Cardiac muscle cell (in vitro differentiated cells and primary cell): Measurements from ENCODE around the gene GMCL2. TPM values are rescaled to one million over a fixed set of nuclear protein-coding genes. Genes with fewer than 3 reads are reported as not detected.
A peak's percentile ranks its signal among the peaks of the same experiment; 100 is the strongest.

ENCODE experiments used
- DNase-seq, 2 donors: peaks; one replicate each; pipeline versions ENCODE4 v3.0.0 to v3.0.0-alpha.2; 2010 to 2017; ENCODE audit warnings: low read depth in 1 of 2, low spot score in 1 of 2
- H3K27ac ChIP-seq: fragments of 200-600 bp; sonication (generic); 2 replicates; pipeline ENCODE4 v1.5.1; 2016
- H3K27me3 ChIP-seq: fragments of 200-600 bp; sonication (generic); 2 replicates; pipeline ENCODE4 v1.6.0; 2016; ENCODE audit warnings: control low read depth
- H3K36me3 ChIP-seq: fragments of 200-600 bp; sonication (generic); 2 replicates; pipeline ENCODE4 v1.5.1; 2016; ENCODE audit warnings: control low read depth
- H3K4me1 ChIP-seq: fragments of 200-600 bp; sonication (generic); 2 replicates; pipeline ENCODE4 v1.8.1; 2017; ENCODE audit warnings: low read depth, mild to moderate bottlenecking, mixed run types
- H3K4me3 ChIP-seq: fragments of 200-600 bp; sonication (generic); 2 replicates; pipeline ENCODE4 v1.5.1; 2016; ENCODE audit warnings: mild to moderate bottlenecking
- H3K9me3 ChIP-seq: fragments of 200-600 bp; sonication (generic); 2 replicates; pipeline ENCODE4 v1.5.1; 2017; ENCODE audit warnings: low read depth, mild to moderate bottlenecking, control low read depth
- polyA plus RNA-seq: library from polyadenylated mRNA; unstranded; fragments of >200 nt; fragmentation: Nextera tagmentation; extraction: Ambion mirVana; gene quantifications from 2 replicates; pipeline ENCODE4 v1.2.1, GENCODE V29; 2016
- total RNA-seq: library from RNA; depleted of rRNA; stranded (reverse); fragments of >200 nt; gene quantifications from 2 replicates; pipeline ENCODE4 v1.2.3, GENCODE V29; 2016
- TF ChIP-seq, protein P1 (sequence below): IDR thresholded peaks from 2 replicates; pipeline ENCODE4 v1.5.1; 2012; ENCODE audit warnings: low read depth, mild to moderate bottlenecking, low read length

Gene GMCL2
- total and polyA plus RNA-seq, 2 experiments from 2014 or later = not detected

DNA sequence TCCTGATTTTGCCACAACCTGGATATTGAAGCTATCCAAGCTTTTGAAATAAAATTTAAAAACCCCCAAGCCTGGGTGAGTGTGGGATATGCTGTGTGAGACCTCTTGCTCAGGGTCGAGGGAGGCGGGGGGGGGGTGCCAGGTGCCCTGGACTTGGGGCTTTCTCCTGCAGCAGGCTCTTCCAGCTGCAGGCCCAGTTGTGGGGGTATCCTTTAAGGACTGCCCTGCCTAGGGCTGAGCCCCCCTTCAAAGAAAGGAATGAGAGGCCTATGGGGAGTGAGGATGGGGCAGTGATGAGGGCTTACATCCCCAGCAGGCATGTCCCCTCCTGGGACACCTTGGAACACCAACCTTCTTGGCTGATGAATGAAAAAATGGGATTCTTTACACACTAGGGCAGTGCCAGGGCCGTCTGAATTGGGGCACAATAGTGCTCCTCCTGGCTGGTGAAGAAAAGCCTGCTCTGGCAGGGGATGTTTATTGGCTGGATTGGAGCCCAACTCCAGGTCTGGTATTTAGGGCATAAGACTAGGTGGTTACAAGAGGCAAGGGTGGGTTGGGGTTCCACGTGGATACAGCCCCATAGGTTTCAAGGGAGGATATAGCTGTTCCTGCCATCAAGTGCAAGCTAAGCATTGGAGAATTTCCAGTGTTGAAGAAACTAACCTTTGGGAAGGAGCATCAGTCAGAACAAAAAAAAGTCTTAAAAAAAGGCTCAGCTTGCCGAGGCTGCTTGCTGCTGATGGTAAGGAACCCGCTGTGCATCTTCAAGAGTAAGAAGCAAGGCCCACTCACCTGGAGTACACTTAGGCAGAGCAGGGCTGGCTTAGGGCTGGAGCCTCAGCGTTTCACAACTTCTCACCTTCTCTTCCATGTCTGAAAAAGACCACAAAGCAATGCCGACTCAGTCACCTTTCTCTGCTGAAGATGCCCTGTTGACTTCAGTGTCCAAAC lies 24.2 kb upstream of the GMCL2 start:
- Histone ChIP-seq H3K9me3 (no peaks in the 10 kb centered on the region), H3K27ac (no peak overlapping the region), H3K4me1 (peaks cover 2% of the 10 kb centered on the region), H3K27me3 (no peaks in the 10 kb centered on the region), H3K4me3 (no peak overlapping the region), H3K36me3 (peaks cover 82% of the 10 kb centered on the region)
- DNase-seq = no peak
- TF ChIP-seq, protein P1, sequence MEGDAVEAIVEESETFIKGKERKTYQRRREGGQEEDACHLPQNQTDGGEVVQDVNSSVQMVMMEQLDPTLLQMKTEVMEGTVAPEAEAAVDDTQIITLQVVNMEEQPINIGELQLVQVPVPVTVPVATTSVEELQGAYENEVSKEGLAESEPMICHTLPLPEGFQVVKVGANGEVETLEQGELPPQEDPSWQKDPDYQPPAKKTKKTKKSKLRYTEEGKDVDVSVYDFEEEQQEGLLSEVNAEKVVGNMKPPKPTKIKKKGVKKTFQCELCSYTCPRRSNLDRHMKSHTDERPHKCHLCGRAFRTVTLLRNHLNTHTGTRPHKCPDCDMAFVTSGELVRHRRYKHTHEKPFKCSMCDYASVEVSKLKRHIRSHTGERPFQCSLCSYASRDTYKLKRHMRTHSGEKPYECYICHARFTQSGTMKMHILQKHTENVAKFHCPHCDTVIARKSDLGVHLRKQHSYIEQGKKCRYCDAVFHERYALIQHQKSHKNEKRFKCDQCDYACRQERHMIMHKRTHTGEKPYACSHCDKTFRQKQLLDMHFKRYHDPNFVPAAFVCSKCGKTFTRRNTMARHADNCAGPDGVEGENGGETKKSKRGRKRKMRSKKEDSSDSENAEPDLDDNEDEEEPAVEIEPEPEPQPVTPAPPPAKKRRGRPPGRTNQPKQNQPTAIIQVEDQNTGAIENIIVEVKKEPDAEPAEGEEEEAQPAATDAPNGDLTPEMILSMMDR = no peak

- DNase-seq = no peak
- TF ChIP-seq, protein P1 = no peak
- Histone ChIP-seq H3K9me3 (no peaks in the 10 kb centered on the region), H3K27me3 (no peaks in the 10 kb centered on the region), H3K27ac (no peak overlapping the region), H3K4me3 (no peak overlapping the region), H3K36me3 (peaks cover 78% of the 10 kb centered on the region), H3K4me1 (peaks cover 9% of the 10 kb centered on the region)
These were observed 23.5 kb upstream of the GMCL2 start for GRCh38 chr5:178210686-178211085.

DNA sequence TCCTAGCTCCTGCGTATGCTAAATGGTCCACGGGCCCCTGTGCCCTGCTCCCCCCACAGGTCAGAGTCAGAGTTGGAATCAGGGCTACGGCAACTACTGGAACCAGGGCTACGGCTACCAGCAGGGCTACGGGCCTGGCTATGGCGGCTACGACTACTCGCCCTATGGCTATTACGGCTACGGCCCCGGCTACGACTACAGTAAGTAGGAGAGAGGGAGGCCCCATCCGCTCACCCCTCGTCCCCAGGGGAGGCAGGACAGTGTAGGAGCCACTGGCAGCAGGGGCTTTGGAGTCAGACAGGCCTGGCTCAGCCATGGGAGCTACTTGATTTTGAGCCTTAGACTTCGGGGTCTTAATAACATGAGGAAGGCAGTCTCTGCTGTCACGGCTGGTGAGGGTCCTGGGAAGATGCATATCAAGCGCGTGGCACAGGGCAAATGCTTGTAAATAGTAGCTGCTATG lies 22.9 kb upstream of the GMCL2 start:
- peaks cover 73% of the 10 kb centered on the region for H3K36me3 ChIP-seq
- H3K4me3 ChIP-seq = no peak overlapping the region
- no peaks in the 10 kb centered on the region for H3K9me3 ChIP-seq
- TF ChIP-seq, protein P1 = no peak
- no peaks in the 10 kb centered on the region for H3K27me3 ChIP-seq
- H3K4me1 ChIP-seq = peaks cover 9% of the 10 kb centered on the region
- DNase-seq = no peak
- no peak overlapping the region for H3K27ac ChIP-seq

- H3K36me3 ChIP-seq = peaks cover 71% of the 10 kb centered on the region
- no peak for DNase-seq
- no peak overlapping the region for H3K4me3 ChIP-seq
- H3K4me1 ChIP-seq = peaks cover 9% of the 10 kb centered on the region
- no peaks in the 10 kb centered on the region for H3K27me3 ChIP-seq
- no peaks in the 10 kb centered on the region for H3K9me3 ChIP-seq
- no peak overlapping the region for H3K27ac ChIP-seq
- TF ChIP-seq, protein P1 = no peak
These were observed 22.3 kb upstream of the GMCL2 start for GRCh38 chr5:178209334-178210072.

DNA sequence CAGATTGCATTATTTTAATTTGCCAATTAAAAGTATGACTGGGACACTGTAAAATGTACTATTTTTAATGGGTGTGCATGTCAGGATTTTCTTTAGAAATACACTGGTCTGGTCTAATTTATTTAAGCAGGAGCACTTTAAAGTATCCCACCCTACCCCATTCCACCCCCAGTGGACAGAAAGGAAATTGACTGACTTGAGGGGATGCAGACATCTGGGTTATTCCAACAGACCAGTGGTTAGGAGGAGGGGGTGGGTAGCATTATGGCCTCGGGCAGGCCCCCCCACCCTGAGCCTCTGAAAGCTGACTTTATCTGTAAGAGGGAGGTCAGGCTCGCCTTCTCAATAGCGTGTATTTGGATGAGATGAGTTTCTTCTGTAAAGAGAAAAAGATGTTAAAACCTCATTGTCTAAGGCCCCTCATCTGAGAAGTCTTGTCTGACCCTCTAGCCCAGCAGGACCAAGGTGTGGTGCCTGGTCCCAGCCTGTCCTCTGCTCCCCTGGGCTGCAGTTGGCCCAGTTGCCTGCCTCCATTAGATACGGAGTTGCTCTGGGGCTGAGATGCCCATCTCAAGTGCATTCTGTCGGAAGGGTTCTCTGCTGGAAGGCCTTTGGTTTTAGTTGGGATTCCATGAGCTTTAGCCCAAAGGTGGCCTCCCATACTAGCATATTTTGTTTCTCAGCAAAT lies 21.5 kb upstream of the GMCL2 start:
- Histone ChIP-seq H3K27me3 (no peaks in the 10 kb centered on the region), H3K27ac (peak overlapping the region; percentile 12), H3K4me3 (no peak overlapping the region), H3K36me3 (peaks cover 70% of the 10 kb centered on the region), H3K9me3 (no peaks in the 10 kb centered on the region), H3K4me1 (peaks cover 9% of the 10 kb centered on the region)
- DNase-seq = no peak
- TF ChIP-seq, protein P1 = no peak
